ENCODE data around the gene LKAAEAR1.
"Not testable (repeated sequence)": the region's sequence is repeated elsewhere in the genome, so short reads cannot be mapped to it uniquely, and the experiment has no call there.

LKAAEAR1 gene

DNA sequence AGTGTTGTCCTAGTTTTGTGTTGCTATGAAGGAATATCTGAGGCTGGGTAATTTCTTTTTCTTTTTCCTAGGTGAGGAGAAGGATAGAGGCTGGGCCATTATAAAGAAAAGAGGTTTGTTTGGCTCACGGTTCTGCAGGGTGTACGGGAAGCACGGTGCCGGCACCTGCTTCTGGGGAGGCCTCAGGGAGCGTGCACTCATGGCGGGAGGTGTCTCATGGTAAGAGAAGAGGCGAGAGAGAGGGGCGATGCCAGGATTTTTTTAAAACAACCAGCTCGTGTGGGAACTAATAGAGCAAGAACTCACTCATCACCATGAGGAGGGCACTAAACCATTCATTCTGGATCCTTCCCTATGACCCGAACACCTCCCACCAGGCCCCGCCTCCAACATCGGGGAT, 37.4 kb upstream of the LKAAEAR1 start:
- in situ Hi-C loops (cut with MboI; ENCODE audit: low sequenced_read_pairs, unreplicated experiment): no loop called here
- TF ChIP-seq, protein P1, sequence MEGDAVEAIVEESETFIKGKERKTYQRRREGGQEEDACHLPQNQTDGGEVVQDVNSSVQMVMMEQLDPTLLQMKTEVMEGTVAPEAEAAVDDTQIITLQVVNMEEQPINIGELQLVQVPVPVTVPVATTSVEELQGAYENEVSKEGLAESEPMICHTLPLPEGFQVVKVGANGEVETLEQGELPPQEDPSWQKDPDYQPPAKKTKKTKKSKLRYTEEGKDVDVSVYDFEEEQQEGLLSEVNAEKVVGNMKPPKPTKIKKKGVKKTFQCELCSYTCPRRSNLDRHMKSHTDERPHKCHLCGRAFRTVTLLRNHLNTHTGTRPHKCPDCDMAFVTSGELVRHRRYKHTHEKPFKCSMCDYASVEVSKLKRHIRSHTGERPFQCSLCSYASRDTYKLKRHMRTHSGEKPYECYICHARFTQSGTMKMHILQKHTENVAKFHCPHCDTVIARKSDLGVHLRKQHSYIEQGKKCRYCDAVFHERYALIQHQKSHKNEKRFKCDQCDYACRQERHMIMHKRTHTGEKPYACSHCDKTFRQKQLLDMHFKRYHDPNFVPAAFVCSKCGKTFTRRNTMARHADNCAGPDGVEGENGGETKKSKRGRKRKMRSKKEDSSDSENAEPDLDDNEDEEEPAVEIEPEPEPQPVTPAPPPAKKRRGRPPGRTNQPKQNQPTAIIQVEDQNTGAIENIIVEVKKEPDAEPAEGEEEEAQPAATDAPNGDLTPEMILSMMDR (IDR thresholded peaks at IDR 0.05; ENCODE audit: borderline replicate concordance, control extremely low read depth, extremely low read depth, insufficient read depth, missing control alignments): no peak

GRCh38 chr20:64119681-64120341, 35.6 kb upstream of the LKAAEAR1 start:
- DNase-seq (ENCODE audit: low spot score): no peak
- TF ChIP-seq, protein P1 (IDR thresholded peaks at IDR 0.05; ENCODE audit: borderline replicate concordance, control extremely low read depth, extremely low read depth, insufficient read depth, missing control alignments): no peak
- in situ Hi-C loops (cut with MboI; ENCODE audit: low sequenced_read_pairs, unreplicated experiment): no loop called here

More for the DNA sequence above, 37.4 kb upstream of the LKAAEAR1 start:
- DNase-seq (ENCODE audit: low spot score): no peak

GRCh38 chr20:64119301-64119680, 35.1 kb upstream of the LKAAEAR1 start:
- in situ Hi-C loops (cut with MboI; ENCODE audit: low sequenced_read_pairs, unreplicated experiment): no loop called here
- TF ChIP-seq, protein P1 (IDR thresholded peaks at IDR 0.05; ENCODE audit: borderline replicate concordance, control extremely low read depth, extremely low read depth, insufficient read depth, missing control alignments): no peak
- no peak for DNase-seq (ENCODE audit: low spot score)

DNA sequence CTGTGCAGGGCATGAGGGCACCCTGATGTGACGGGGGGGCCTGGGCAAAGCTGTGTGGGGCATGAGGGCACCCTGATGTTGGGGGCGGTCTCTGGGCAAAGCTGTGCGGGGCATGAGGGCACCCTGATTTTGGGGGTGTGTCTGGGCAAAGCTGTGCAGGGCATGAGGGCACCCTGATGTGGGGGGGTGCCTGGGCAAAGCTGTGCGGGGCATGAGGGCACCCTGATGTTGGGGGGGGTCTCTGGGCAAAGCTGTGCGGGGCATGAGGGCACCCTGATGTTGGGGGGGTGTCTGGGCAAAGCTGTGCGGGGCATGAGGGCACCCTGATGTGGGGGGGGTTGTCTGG, 33.2 kb upstream of the LKAAEAR1 start:
- in situ Hi-C loops (cut with MboI; ENCODE audit: low sequenced_read_pairs, unreplicated experiment); DNase-seq (ENCODE audit: low spot score): not testable (repeated sequence)

GRCh38 chr20:64116541-64117431, 32.6 kb upstream of the LKAAEAR1 start:
- TF ChIP-seq, protein P1 (IDR thresholded peaks at IDR 0.05; ENCODE audit: borderline replicate concordance, control extremely low read depth, extremely low read depth, insufficient read depth, missing control alignments): no peak
- no peak for DNase-seq (ENCODE audit: low spot score)
- in situ Hi-C loops (cut with MboI; ENCODE audit: low sequenced_read_pairs, unreplicated experiment): no loop called here

GRCh38 chr20:64116016-64116415, 31.8 kb upstream of the LKAAEAR1 start:
- no peak for DNase-seq (ENCODE audit: low spot score)
- TF ChIP-seq, protein P1 (IDR thresholded peaks at IDR 0.05; ENCODE audit: borderline replicate concordance, control extremely low read depth, extremely low read depth, insufficient read depth, missing control alignments): no peak
- in situ Hi-C loops (cut with MboI; ENCODE audit: low sequenced_read_pairs, unreplicated experiment): no loop called here

Data from GM13976 (cell line).